B cell (primary cell): ENCODE data around the gene AGRN.

ENCODE experiments used
- EZH2 ChIP-seq: IDR thresholded peaks from 2 replicates; pipeline ENCODE4 v1.6.1; 2012; ENCODE audit warnings: borderline replicate concordance, low read depth, mild to moderate bottlenecking, moderate library complexity, low read length; ENCODE audit not compliant: insufficient read depth, poor library complexity, severe bottlenecking
- TF ChIP-seq, protein P1 (sequence below): fragments of 200-600 bp; IDR thresholded peaks from one replicate; pipeline ENCODE4 v1.8.0; 2022; ENCODE audit warnings: antibody characterized with exemption, mild to moderate bottlenecking

DNA sequence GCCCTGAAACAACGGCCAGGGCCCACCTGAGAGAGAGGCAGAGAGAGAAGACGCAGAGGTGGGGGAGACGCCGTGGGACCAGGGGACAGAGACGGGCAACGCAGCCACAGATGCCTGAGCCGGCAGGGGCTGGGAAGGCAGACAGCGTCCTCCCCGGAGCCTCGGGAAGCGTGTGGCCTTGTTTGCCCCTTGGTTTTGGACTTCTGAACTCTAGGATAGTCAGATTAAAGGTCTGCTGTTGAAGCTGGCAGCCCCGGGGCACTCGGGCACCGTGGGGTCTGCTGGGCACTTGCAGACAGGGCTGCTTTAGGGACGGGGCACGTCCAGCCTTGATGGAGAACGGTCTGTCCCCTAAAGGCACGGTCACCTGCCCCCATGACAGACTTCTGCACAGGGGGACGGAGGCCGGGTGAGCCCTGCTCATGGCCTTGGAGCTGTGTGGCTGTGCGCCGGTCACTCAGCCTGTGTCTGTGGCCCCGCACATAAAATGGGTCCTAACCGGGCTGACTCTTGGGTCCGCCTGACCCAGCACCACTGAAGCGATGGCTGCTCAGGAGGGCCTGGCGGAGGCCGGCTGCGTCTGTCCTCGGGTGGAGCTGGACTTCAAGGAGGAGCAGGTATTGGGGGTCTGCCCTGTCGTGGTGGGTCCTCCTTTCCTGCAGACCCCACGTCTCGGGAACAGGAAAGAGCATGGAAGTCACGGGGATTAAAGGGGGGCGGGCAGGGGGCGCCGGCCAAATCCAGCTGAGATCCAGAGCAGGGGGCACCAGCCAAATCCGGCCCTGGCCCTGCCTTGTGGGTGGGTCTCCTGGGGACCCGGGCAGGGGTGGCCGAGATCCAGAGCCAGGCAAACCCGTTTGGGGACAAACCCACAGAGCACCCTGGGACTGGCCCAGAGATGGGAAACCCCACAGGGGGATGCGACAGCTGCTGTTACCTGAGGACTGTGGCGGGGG, 63.8 kb downstream of the AGRN start:
- TF ChIP-seq, protein P1, sequence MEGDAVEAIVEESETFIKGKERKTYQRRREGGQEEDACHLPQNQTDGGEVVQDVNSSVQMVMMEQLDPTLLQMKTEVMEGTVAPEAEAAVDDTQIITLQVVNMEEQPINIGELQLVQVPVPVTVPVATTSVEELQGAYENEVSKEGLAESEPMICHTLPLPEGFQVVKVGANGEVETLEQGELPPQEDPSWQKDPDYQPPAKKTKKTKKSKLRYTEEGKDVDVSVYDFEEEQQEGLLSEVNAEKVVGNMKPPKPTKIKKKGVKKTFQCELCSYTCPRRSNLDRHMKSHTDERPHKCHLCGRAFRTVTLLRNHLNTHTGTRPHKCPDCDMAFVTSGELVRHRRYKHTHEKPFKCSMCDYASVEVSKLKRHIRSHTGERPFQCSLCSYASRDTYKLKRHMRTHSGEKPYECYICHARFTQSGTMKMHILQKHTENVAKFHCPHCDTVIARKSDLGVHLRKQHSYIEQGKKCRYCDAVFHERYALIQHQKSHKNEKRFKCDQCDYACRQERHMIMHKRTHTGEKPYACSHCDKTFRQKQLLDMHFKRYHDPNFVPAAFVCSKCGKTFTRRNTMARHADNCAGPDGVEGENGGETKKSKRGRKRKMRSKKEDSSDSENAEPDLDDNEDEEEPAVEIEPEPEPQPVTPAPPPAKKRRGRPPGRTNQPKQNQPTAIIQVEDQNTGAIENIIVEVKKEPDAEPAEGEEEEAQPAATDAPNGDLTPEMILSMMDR: no peak
- no peak for TF ChIP-seq EZH2
